ENCODE measurements around the gene HACD2.

HACD2 gene

GRCh38 chr3:123444023-123444422 is 140.8 kb downstream of the HACD2 start:
- no peak for DNase-seq

GRCh38 chr3:123442908-123443307 is 141.9 kb downstream of the HACD2 start:
- no peak for DNase-seq

GRCh38 chr3:123442125-123442524 is 142.7 kb downstream of the HACD2 start:
- no peak for DNase-seq
